ENCODE results near the gene MOG.
A peak's percentile ranks its signal among the peaks of the same experiment; 100 is the strongest.
"Not testable (repeated sequence)": the region's sequence is repeated elsewhere in the genome, so short reads cannot be mapped to it uniquely, and the experiment has no call there.

The MOG gene

DNA sequence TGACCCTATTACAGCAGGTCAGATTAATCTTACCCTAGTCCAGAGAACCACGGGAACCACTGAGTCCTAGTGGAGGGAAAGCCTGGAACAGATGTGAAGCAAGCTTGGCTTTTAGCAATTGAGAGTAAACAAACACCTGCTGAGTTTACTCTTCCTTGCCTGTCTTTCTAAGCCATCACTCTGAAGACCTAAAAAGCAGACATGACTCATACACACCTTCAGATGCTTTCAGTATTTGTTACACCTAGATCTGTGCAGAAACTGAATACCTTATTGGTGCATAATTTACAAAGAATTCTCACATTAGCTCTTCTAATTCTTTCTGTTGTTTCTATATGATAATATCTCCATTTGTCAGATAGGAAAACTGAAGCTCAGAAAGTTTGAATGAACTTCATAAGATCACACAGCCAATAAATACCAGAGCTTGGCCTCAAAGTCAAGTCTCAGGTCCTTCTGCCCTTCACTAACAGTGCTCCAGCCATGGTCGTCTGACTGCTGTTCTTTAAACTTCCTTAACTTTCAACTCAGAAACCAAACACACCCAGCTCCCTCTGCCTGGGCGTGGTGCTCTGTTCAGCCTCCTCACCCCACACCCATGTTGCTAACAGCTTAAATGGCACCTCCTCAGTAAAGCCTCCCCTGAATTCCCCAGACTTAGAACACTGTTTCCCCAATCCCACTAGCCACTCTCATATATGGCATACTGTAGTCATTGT, 15.3 kb upstream of the MOG start:
- no peak for DNase-seq (ENCODE audit: low read depth)

GRCh38 chr6:29647927-29648642, 8.8 kb upstream of the MOG start:
- DNase-seq (ENCODE audit: low read depth) = no peak

- DNase-seq (ENCODE audit: low read depth) = peak; percentile 98
Measured at GRCh38 chr6:29649701-29650673, 6.9 kb upstream of the MOG start.

DNA sequence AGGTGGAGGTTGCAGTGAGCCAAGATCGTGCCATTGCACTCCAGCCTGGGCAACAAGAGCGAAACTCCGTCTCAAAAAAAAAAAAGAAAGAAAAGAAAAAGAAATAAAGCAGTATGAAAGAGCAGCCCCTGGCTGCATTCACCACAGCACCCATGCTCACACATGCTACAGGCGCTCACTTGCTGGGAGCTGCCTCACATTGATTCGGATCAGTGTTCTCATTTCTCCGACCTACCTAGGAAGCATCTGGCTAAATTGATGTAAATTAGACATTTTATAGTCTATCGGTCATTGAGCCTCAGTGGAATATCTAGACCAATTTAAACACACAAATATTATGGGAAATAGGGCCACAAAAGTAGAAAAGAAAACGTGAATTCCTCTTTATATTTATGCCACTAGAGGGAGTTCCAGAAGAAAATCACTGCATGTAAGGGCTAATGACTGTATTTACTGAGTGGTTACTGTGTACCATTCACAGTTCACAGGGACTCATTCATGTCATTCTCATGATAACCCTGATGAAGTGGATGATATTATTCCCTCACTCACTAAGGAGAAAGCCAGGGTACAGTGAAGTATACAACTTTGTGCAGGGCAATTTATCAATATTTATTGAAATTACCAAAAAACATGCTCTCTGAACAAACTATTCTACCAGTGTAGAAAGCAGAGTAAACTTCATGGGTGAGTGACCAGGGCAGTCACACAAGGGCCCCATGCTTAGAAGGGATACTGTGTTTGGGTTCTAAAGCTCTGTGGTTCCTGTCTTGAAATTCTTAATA, 5.3 kb upstream of the MOG start:
- DNase-seq (ENCODE audit: low read depth) = no peak

- no peak for DNase-seq (ENCODE audit: low read depth)
Measured at GRCh38 chr6:29652198-29652584, 4.7 kb upstream of the MOG start.

DNA sequence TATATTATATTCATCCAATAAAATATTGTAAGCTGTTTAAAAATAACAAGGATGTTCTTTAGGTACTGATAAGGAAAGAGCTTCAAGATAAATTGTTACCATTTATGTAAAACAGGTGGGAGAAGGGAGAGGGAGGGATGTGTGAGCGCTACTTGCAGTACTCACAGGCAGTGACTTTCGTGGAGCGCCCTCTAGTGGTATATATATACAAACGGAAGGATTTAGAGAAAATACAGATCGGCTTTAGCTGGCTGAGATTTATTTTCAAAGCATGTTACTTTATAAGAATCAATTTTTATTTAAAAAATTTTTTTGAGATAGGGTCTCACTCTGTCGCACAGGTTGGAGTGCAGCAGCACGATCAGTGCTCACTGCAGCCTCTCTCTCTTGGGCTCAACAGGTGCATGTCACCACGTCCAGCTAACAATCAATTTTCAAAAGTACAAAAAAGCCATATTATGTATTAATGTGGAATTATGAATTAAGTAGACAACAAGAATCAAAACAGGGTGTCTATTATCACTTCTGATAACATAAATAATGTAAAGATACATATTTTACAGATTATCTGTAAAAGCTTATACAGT, 3.3 kb upstream of the MOG start:
- DNase-seq (ENCODE audit: low read depth) = peak; percentile 30

DNA sequence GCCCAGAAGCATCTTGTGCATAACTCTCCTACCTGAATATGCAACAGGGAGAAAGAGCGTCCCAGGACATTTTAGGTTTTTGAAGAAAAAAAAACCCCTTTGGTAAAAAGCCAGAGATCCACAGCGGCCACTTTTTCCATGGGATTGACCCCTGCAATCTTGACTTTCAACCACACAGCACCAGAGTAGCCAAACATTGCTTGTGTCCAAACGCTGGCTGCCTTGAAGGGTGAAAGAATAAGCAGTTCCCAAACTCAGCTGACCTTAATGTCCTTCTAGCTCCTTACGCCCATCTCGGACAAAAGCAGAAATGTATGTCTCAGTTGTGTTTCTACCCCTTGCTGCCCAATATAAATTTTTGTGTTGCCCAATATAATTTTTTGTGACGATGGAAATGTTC, 1.2 kb upstream of the MOG start:
- no peak for DNase-seq (ENCODE audit: low read depth)

DNA sequence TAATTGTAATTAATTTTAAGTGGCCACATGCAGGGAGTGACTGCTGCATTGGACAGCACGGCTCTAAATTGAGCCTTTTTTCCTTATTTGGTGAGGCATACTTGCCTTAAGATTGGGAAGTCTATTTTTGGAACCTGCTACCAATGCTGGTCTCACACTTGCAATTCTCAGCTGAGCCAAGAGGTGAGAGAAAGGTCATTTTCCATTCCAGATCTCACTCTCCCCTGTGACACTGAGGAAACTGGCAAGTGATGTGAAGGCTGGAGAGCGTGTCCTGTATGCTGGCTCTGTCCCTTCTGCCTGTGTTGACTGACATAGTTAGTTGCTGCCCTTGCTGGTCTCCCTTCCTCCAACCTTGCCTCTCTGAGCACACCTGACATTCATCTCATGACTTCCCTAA, 735 bp upstream of the MOG start:
- DNase-seq (ENCODE audit: low read depth) = no peak

GRCh38 chr6:29661071-29661470, 4.2 kb downstream of the MOG start:
- DNase-seq (ENCODE audit: low read depth) = no peak

DNA sequence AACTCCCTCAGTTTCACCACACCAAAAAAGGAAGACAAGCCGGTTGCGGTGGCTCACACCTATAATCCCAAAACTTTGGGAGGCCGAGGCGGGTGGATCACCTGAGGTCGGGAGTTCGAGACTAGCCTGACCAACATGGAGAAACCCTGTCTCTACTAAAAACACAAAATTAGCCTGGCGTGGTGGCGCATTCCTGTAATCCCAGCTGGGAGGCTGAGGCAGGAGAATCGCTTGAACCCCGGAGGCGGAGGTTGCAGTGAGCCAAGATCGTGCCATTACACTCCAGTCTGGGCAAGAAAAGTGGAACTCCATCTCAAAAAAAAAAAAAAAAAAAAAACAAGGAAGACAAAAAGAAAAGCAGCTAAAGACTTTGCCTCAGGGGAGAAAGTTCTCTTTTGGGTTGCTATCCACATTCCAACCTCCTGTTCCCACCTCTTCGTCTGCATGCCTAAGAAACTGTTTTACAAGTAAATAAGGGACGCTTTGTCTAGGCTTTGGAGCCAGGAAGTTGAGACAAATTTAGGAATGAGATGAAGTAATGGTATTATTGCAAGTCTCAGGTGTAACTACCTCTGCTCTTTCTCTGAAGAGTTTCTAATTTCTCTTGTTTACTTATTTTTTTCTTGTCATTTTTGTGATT, 4.7 kb downstream of the MOG start:
- DNase-seq (ENCODE audit: low read depth) = not testable (repeated sequence)

GRCh38 chr6:29663300-29664042, 6.6 kb downstream of the MOG start:
- no peak for DNase-seq (ENCODE audit: low read depth)

DNA sequence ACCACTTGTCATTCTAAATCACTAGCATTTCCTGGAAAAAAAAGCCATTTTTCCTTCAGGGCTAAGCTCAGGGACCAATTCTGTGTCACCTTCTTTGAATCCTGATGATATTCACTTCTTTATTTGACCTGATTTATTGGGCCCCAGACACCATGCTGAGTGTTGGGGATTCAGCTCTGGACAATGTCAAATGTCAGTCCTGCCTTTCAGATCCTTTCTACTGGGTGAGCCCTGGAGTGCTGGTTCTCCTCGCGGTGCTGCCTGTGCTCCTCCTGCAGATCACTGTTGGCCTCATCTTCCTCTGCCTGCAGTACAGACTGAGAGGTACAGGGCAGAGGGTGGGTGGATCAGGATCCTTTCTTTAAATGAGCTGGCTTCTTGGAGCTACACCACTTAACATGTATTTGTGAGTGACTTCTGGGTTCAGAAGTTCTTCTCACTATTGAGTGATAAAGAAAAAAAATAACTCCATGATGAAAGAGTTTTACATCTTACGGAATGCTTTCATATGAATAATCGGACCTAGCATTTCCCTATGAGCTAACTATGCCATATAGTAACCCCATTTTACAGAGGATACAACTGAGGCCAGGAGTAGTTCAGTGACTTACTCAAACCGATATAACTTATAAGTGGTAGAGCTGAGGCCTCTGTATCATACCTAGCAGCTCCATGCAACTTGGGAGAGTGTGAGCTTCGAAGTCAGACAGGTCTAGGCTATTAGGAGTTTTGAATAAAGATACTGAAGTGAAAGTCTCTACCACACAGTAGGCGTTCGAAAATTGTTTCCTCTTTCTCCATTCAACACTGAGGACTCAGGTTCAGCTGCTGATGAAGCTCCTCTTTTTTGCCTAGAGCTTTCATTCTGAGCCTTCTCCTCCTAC, 9.3 kb downstream of the MOG start:
- no peak for DNase-seq (ENCODE audit: low read depth)

- DNase-seq (ENCODE audit: low read depth) = no peak
Measured at GRCh38 chr6:29666826-29667130, 9.9 kb downstream of the MOG start.

- no peak for DNase-seq (ENCODE audit: low read depth)
Measured at GRCh38 chr6:29667158-29667557, 10.3 kb downstream of the MOG start.

GRCh38 chr6:29671026-29671425, 14.1 kb downstream of the MOG start:
- no peak for DNase-seq (ENCODE audit: low read depth)

DNA sequence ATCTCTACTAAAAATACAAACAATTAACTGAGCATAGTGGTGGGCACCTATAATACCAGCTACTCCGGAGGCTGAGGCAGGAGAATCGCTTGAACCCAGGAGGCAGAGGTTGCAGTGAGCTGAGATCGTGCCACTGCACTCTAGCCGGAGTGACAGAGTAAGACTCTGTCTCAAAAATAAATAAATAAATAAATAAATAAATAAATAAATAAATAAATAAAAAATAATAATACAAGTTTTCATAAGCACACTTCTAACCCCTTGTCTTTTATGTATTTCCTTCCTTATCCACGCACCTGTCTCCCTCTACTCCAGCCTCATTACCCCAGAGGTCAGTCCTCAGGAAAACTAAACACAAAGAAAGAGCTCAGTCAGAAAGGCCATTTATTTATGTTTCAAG, 15.2 kb downstream of the MOG start:
- not testable (repeated sequence) for DNase-seq (ENCODE audit: low read depth)

DNA sequence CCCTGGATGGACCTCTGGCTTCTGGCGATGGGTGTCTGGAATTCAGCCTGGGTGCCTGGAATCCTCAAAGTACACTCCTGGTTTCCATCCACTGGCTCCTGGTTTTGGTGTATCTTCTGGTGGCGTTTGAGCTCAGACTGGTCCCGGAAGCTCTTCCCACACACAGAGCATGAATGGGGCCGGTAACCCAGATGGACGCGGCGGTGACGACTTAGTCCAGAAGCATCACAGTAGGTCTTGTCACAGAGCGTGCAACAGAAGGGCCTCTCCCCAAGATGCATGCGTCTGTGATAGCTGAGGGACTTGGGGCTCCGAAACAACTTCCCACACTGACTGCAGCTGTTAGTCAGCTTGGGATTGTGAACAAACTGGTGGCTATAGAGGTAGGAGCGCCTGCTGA, 16.3 kb downstream of the MOG start:
- DNase-seq (ENCODE audit: low read depth) = no peak

DNA sequence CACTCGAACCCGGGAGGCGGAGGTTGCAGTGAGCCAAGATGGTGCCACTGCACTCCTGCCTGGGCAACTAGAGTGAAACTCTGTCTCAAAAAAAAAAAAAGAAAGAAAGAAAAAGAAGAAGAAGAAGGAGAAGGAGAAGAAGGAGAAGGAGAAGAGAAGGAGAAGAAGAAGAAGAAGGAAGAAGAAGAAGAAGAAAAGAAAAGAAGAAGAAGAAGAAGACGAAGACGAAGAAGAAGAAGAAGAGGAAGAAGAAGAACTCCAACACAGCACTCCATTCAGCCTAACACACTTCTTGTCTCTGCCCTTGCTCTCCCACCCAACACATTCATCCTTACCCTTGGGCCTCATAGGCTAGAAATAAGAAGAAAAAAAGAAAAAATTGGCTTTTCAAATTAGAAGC, 17.1 kb downstream of the MOG start:
- no peak for DNase-seq (ENCODE audit: low read depth)

DNA sequence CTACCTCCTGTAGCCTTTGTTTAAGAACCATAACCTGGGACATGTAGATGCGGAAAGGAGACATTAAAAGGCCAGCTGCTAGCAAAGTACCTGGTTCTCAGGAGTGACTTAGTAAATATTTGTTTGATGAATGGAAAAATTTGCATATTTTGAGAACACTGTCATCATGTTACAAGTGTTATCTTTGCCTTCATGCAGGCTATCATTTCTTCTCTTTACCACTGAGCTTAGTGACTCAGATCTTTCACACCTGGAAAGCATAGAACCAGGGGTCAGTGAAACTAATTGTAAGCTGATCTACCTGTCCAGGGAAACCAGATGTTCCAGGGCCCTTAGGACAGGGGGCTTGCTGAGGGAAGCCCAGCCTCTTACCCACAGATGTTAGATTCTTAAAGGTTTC, 18.7 kb downstream of the MOG start:
- no peak for DNase-seq (ENCODE audit: low read depth)

All from stimulated activated CD4-positive, alpha-beta T cell treated with anti-CD3 and anti-CD28 coated beads, Interleukin-2, amount 100 ng/mL, for 4 hours (primary cell).